WTC11 (cell line): ENCODE measurements around the gene ASMTL. TPM values are rescaled to one million over a fixed set of nuclear protein-coding genes. Genes with fewer than 3 reads are reported as not detected.

Source experiments
- ATAC-seq: fragments of 200-7000 bp; cut with Tn5 transposase; 2 replicates; pipeline ENCODE4 v1.10.0; 2021; ENCODE audit warnings: mild to moderate bottlenecking, moderate library complexity
- CTCF ChIA-PET: fragments of 300-600 bp; sonication (Branson Sonifier 250); formaldehyde crosslinking; loops from one replicate; lab custom pipeline; 2021; ENCODE audit warnings: antibody characterized with exemption; lab: Charles Lee
- POLR2A ChIA-PET: fragments of 350-600 bp; sonication (Branson Sonifier 250); formaldehyde crosslinking; loops from one replicate; lab custom pipeline; 2021; ENCODE audit warnings: antibody characterized with exemption; lab: Charles Lee
- DNase-seq: peaks from one replicate; pipeline ENCODE4 v3.0.0; 2021; ENCODE audit warnings: low spot score
- H3K27ac Mint-ChIP-seq: 2 replicates; pipeline ENCODE4 v1.8.0; 2021; ENCODE audit warnings: mixed read lengths
- H3K27me3 Mint-ChIP-seq: 2 replicates; pipeline ENCODE4 v1.8.0; 2021; ENCODE audit warnings: low read depth, mild to moderate bottlenecking, moderate library complexity, mixed read lengths
- H3K36me3 Mint-ChIP-seq: 2 replicates; pipeline ENCODE4 v1.8.0; 2021; ENCODE audit warnings: mixed read lengths
- H3K4me1 Mint-ChIP-seq: 2 replicates; pipeline ENCODE4 v1.8.0; 2022; ENCODE audit warnings: mixed read lengths
- H3K4me3 Mint-ChIP-seq: 2 replicates; pipeline ENCODE4 v1.8.0; 2021; ENCODE audit warnings: mild to moderate bottlenecking, moderate library complexity, mixed read lengths
- H3K9me3 Mint-ChIP-seq: 2 replicates; pipeline ENCODE4 v1.8.0; 2021; ENCODE audit warnings: mixed read lengths
- AFF4 ChIP-seq: sonication (generic); formaldehyde crosslinking; IDR thresholded peaks from 2 replicates; pipeline ENCODE4 v1.8.1; 2023; ENCODE audit warnings: mild to moderate bottlenecking, missing genetic modification reagents, borderline replicate concordance
- ARID4B ChIP-seq: sonication (generic); formaldehyde crosslinking; IDR thresholded peaks from 2 replicates; pipeline ENCODE4 v1.8.0; 2023; ENCODE audit warnings: missing genetic modification reagents, mild to moderate bottlenecking, borderline replicate concordance
- CTCF ChIP-seq: fragments of 200-600 bp; IDR thresholded peaks from 2 replicates; pipeline ENCODE4 v1.8.0; 2022; ENCODE audit warnings: antibody characterized with exemption
- ETV6 ChIP-seq: sonication (generic); formaldehyde crosslinking; IDR thresholded peaks from 2 replicates; pipeline ENCODE4 v1.8.1; 2022; ENCODE audit warnings: mild to moderate bottlenecking, missing genetic modification reagents
- FOXP1 ChIP-seq: sonication (generic); formaldehyde crosslinking; IDR thresholded peaks from 2 replicates; pipeline ENCODE4 v1.8.0; 2022; ENCODE audit warnings: missing genetic modification reagents, mild to moderate bottlenecking, moderate library complexity, borderline replicate concordance
- IRF1 ChIP-seq: sonication (generic); formaldehyde crosslinking; IDR thresholded peaks from 2 replicates; pipeline ENCODE4 v1.8.0; 2023; ENCODE audit warnings: missing genetic modification reagents
- RELA ChIP-seq: sonication (generic); formaldehyde crosslinking; IDR thresholded peaks from 2 replicates; pipeline ENCODE4 v1.8.1; 2022; ENCODE audit warnings: missing genetic modification reagents, mild to moderate bottlenecking, borderline replicate concordance
- STAT6 ChIP-seq: sonication (generic); formaldehyde crosslinking; conservative IDR thresholded peaks from 2 replicates; pipeline ENCODE4 v1.8.1; 2023; ENCODE audit warnings: mild to moderate bottlenecking, low read depth, missing genetic modification reagents, moderate library complexity
- USF1 ChIP-seq: sonication (generic); formaldehyde crosslinking; IDR thresholded peaks from 2 replicates; pipeline ENCODE4 v1.8.0; 2022; ENCODE audit warnings: mild to moderate bottlenecking, missing genetic modification reagents
- ZBTB43 ChIP-seq: sonication (generic); formaldehyde crosslinking; IDR thresholded peaks from 2 replicates; pipeline ENCODE4 v1.8.1; 2023; ENCODE audit warnings: mild to moderate bottlenecking, missing genetic modification reagents
- ZNF263 ChIP-seq: sonication (generic); formaldehyde crosslinking; IDR thresholded peaks from 2 replicates; pipeline ENCODE4 v1.8.1; 2022; ENCODE audit warnings: low read depth, mild to moderate bottlenecking, moderate library complexity, missing genetic modification reagents
- ZNF416 ChIP-seq: fragments of 250-450 bp; sonication (Bioruptor Pico); IDR thresholded peaks from 2 replicates; pipeline ENCODE4 v1.9.0; 2021; ENCODE audit warnings: mild to moderate bottlenecking, inconsistent platforms
- ZNF423 ChIP-seq: fragments of 250-450 bp; sonication (Bioruptor Pico); IDR thresholded peaks from 2 replicates; pipeline ENCODE4 v2.1.2; 2022; ENCODE audit warnings: mild to moderate bottlenecking, moderate library complexity
- ZNF512 ChIP-seq: sonication (generic); formaldehyde crosslinking; IDR thresholded peaks from 2 replicates; pipeline ENCODE4 v1.8.1; 2022; ENCODE audit warnings: missing genetic modification reagents, borderline replicate concordance
- total RNA-seq: library from RNA; stranded (reverse); gene quantifications from 3 replicates; pipeline ENCODE4 v1.2.3, GENCODE V29; 2021

ASMTL gene
- total RNA-seq, 1 experiment from 2014 or later, result 70.6 TPM

- H3K4me3 Mint-ChIP-seq, result no peak overlapping the region
- no peak for TF ChIP-seq RELA (CRISPR knock-in tag)
- no peak for TF ChIP-seq USF1 (CRISPR knock-in tag)
- no peak for TF ChIP-seq STAT6
- TF ChIP-seq ZNF416, result no peak
- TF ChIP-seq AFF4 (CRISPR knock-in tag), result no peak
- H3K4me1 Mint-ChIP-seq, result peaks cover 21% of the 10 kb centered on the region
- DNase-seq (no peak), ATAC-seq (no peak)
- peaks cover 31% of the 10 kb centered on the region for H3K36me3 Mint-ChIP-seq
- H3K27me3 Mint-ChIP-seq, result no peaks in the 10 kb centered on the region
- CTCF ChIA-PET, result no interaction called here
- POLR2A ChIA-PET, result no interaction called here
- peaks cover 6% of the 10 kb centered on the region for H3K9me3 Mint-ChIP-seq
- H3K27ac Mint-ChIP-seq, result no peak overlapping the region
Measured at GRCh38 chrX:1357993-1358392, 94.7 kb downstream of the ASMTL start.

- CTCF ChIA-PET, result no interaction called here
- Mint-ChIP-seq H3K27ac (peak overlapping the region; percentile 83), H3K27me3 (no peaks in the 10 kb centered on the region)
- peak; percentile 86 for TF ChIP-seq ZNF263 (CRISPR knock-in tag)
- peak; percentile 99 for TF ChIP-seq ETV6 (CRISPR knock-in tag)
- TF ChIP-seq IRF1, result no peak
- 0 out of 2 replicates have a peak, but pooled peaks have one; percentile 52 for TF ChIP-seq ZNF512 (CRISPR knock-in tag)
- TF ChIP-seq ZNF423 (CRISPR knock-in tag), result peak; percentile 61
- no peak for TF ChIP-seq CTCF
- TF ChIP-seq FOXP1, result 0 out of 2 replicates have a peak, but pooled peaks have one; percentile 16
- TF ChIP-seq ARID4B (CRISPR knock-in tag), result no peak
- TF ChIP-seq ZBTB43 (CRISPR knock-in tag), result 0 out of 2 replicates have a peak, but pooled peaks have one; percentile 38
Measured at GRCh38 chrX:1355131-1356046, 97.3 kb downstream of the ASMTL start.

More at GRCh38 chrX:1355131-1356046, 97.3 kb downstream of the ASMTL start:
- peaks cover 21% of the 10 kb centered on the region for H3K4me1 Mint-ChIP-seq
- peak; percentile 68 for ATAC-seq
- H3K4me3 Mint-ChIP-seq, result 0 out of 2 replicates have a peak overlapping the region, but pooled peaks have one; percentile 24
- POLR2A ChIA-PET, result no interaction called here
- DNase-seq, result peak; percentile 63
- H3K9me3 Mint-ChIP-seq, result peaks cover 6% of the 10 kb centered on the region
- peaks cover 24% of the 10 kb centered on the region for H3K36me3 Mint-ChIP-seq
